SIG-M5 (cell line): Measurements from ENCODE around the gene ENTPD6.
"Not testable (repeated sequence)": the region's sequence is repeated elsewhere in the genome, so short reads cannot be mapped to it uniquely, and the experiment has no call there.

Experiments
- DNase-seq: peaks from one replicate; lab custom pipeline; 2025; lab: John Stamatoyannopoulos, UW

The ENTPD6 gene

GRCh38 chr20:25195014-25195961, at the start of gene ENTPD6:
Gene ENTPD6 (plus strand): TSS chr20:25195712. CDS start chr20:25206537, 10,825 bp downstream.
- no peak for DNase-seq

GRCh38 chr20:25146976-25147375, 48.5 kb upstream of the ENTPD6 start:
- no peak for DNase-seq

GRCh38 chr20:25147716-25148115, 47.8 kb upstream of the ENTPD6 start:
- no peak for DNase-seq

GRCh38 chr20:25148181-25148981, 47.1 kb upstream of the ENTPD6 start:
- DNase-seq, result no peak

GRCh38 chr20:25148982-25149846, 46.3 kb upstream of the ENTPD6 start:
- no peak for DNase-seq

- no peak for DNase-seq
These were observed 45.5 kb upstream of the ENTPD6 start for GRCh38 chr20:25150016-25150415.

GRCh38 chr20:25158043-25158442, 37.5 kb upstream of the ENTPD6 start:
- DNase-seq, result no peak

GRCh38 chr20:25160467-25160866, 35.0 kb upstream of the ENTPD6 start:
- DNase-seq, result no peak

- DNase-seq, result no peak
These were observed 34.6 kb upstream of the ENTPD6 start for GRCh38 chr20:25160897-25161296.

GRCh38 chr20:25165128-25165527, 30.4 kb upstream of the ENTPD6 start:
- DNase-seq, result no peak

GRCh38 chr20:25166105-25166782, 29.3 kb upstream of the ENTPD6 start:
- not testable (repeated sequence) for DNase-seq

GRCh38 chr20:25173321-25173720, 22.2 kb upstream of the ENTPD6 start:
- no peak for DNase-seq

- DNase-seq, result no peak
These were observed 21.6 kb upstream of the ENTPD6 start for GRCh38 chr20:25173886-25174308.

- DNase-seq, result no peak
These were observed 19.3 kb upstream of the ENTPD6 start for GRCh38 chr20:25176184-25176583.

- no peak for DNase-seq
These were observed 17.6 kb upstream of the ENTPD6 start for GRCh38 chr20:25177890-25178321.

GRCh38 chr20:25178563-25179438, 16.7 kb upstream of the ENTPD6 start:
- DNase-seq, result no peak

- no peak for DNase-seq
These were observed 15.9 kb upstream of the ENTPD6 start for GRCh38 chr20:25179439-25180089.

- not testable (repeated sequence) for DNase-seq
These were observed 11.1 kb upstream of the ENTPD6 start for GRCh38 chr20:25184391-25184790.

GRCh38 chr20:25187220-25187619, 8.3 kb upstream of the ENTPD6 start:
- no peak for DNase-seq

- no peak for DNase-seq
These were observed 7.9 kb upstream of the ENTPD6 start for GRCh38 chr20:25187635-25188034.
